ENCODE measurements around the gene MRRF.
"Not testable (repeated sequence)": the region's sequence is repeated elsewhere in the genome, so short reads cannot be mapped to it uniquely, and the experiment has no call there.

The MRRF gene

GRCh38 chr9:122363131-122363530, 98.4 kb downstream of the MRRF start:
- not testable (repeated sequence) for FAIRE-seq

GRCh38 chr9:122364117-122364782, 99.6 kb downstream of the MRRF start:
- no peak for FAIRE-seq

GRCh38 chr9:122364783-122365150, 100.1 kb downstream of the MRRF start:
- no peak for FAIRE-seq

- FAIRE-seq = no peak
Observed at GRCh38 chr9:122366074-122366660, 101.5 kb downstream of the MRRF start.

- no peak for FAIRE-seq
Observed at GRCh38 chr9:122367065-122367464, 102.4 kb downstream of the MRRF start.

- FAIRE-seq = no peak
Observed at GRCh38 chr9:122367774-122368460, 103.2 kb downstream of the MRRF start.

- no peak for FAIRE-seq
Observed at GRCh38 chr9:122368642-122369041, 104.0 kb downstream of the MRRF start.

GRCh38 chr9:122370303-122370702, 105.6 kb downstream of the MRRF start:
- no peak for FAIRE-seq

GRCh38 chr9:122370869-122371755, 106.4 kb downstream of the MRRF start, which contains the start of gene PTGS1:
Gene PTGS1 (plus strand): TSS chr9:122371024. CDS start chr9:122371085, 61 bp downstream.
- FAIRE-seq = no peak

GRCh38 chr9:122371846-122372245, 107.2 kb downstream of the MRRF start:
- FAIRE-seq = no peak

- FAIRE-seq = no peak
Observed at GRCh38 chr9:122372856-122373845, 108.5 kb downstream of the MRRF start.

- FAIRE-seq = no peak
Observed at GRCh38 chr9:122374885-122375420, 110.3 kb downstream of the MRRF start.

- no peak for FAIRE-seq
Observed at GRCh38 chr9:122376796-122377195, 112.1 kb downstream of the MRRF start.

- FAIRE-seq = no peak
Observed at GRCh38 chr9:122377241-122378164, 112.8 kb downstream of the MRRF start.

GRCh38 chr9:122378236-122378635, 113.6 kb downstream of the MRRF start:
- FAIRE-seq = no peak

- FAIRE-seq = no peak
Observed at GRCh38 chr9:122379340-122379739, 114.7 kb downstream of the MRRF start.

- no peak for FAIRE-seq
Observed at GRCh38 chr9:122380293-122380692, 115.6 kb downstream of the MRRF start.

Data from islet of Langerhans (tissue), 1 donor.